RWPE2 (cell line): Measurements from ENCODE around the gene OR10H4.
"Not testable (repeated sequence)": the region's sequence is repeated elsewhere in the genome, so short reads cannot be mapped to it uniquely, and the experiment has no call there.

Experiments
- ATAC-seq: fragments of 200-7000 bp; cut with Tn5 transposase; 3 replicates; pipeline ENCODE4 v1.9.1; 2021; ENCODE audit warnings: low read depth
- DNase-seq: peaks from one replicate; pipeline ENCODE4 v3.0.0-alpha.2; 2020; ENCODE audit warnings: low spot score
- H3K27ac ChIP-seq: fragments of 450-650 bp; 2 replicates; pipeline ENCODE4 v1.5.1; 2017; ENCODE audit warnings: mild to moderate bottlenecking; ENCODE audit not compliant: poor library complexity, severe bottlenecking
- H3K27me3 ChIP-seq: fragments of 250-450 bp; sonication (Bioruptor Pico); 2 replicates; pipeline ENCODE4 v1.5.1; 2021; ENCODE audit warnings: mild to moderate bottlenecking, moderate library complexity; ENCODE audit not compliant: insufficient read depth, poor library complexity, severe bottlenecking
- H3K36me3 ChIP-seq: fragments of 250-450 bp; sonication (Bioruptor Pico); 2 replicates; pipeline ENCODE4 v1.5.1; 2020; ENCODE audit warnings: low read depth, mild to moderate bottlenecking, moderate library complexity
- H3K4me1 ChIP-seq: fragments of 250-450 bp; sonication (Bioruptor Pico); 2 replicates; pipeline ENCODE4 v1.5.1; 2021; ENCODE audit warnings: mild to moderate bottlenecking, moderate library complexity; ENCODE audit not compliant: insufficient read depth, poor library complexity, severe bottlenecking
- H3K4me3 ChIP-seq: fragments of 250-450 bp; sonication (Bioruptor Pico); 2 replicates; pipeline ENCODE4 v1.5.1; 2021; ENCODE audit warnings: mild to moderate bottlenecking, moderate library complexity; ENCODE audit not compliant: severe bottlenecking
- H3K9me3 ChIP-seq: fragments of 250-450 bp; sonication (Bioruptor Pico); 2 replicates; pipeline ENCODE4 v1.5.1; 2021; ENCODE audit warnings: mild to moderate bottlenecking, moderate library complexity; ENCODE audit not compliant: severe bottlenecking
- CTCF ChIP-seq: fragments of 450-650 bp; IDR thresholded peaks from one replicate; pipeline ENCODE4 v1.5.1; 2017; ENCODE audit warnings: mild to moderate bottlenecking, moderate library complexity; ENCODE audit not compliant: poor library complexity, severe bottlenecking

Gene OR10H4

GRCh38 chr19:15979293-15979692 is 30.5 kb downstream of the OR10H4 start:
- Histone ChIP-seq H3K9me3 (no peaks in the 10 kb centered on the region), H3K27ac (no peak overlapping the region), H3K27me3 (no peaks in the 10 kb centered on the region), H3K36me3 (no peaks in the 10 kb centered on the region), H3K4me3 (no peak overlapping the region), H3K4me1 (no peaks in the 10 kb centered on the region)
- TF ChIP-seq CTCF = no peak
- no peak for DNase-seq
- no peak for ATAC-seq

DNA sequence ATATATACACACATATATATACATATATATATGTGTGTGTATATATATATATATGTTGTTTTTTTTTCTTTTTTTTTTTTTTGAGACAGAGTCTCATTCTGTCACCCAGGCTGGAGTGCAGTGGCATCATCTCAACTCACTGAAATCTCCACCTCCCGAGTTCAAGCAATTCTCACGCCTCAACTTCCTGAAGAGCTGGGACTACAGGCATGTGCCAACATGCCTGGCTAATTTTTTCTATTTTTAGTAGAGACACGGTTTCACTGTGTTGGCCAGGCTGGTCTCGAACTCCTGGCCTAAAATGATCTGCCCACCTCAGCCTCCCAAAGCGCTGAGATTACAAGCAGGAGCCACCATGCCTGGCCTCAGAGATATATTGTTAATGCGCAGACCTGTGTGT is 37.0 kb downstream of the OR10H4 start:
- ATAC-seq, DNase-seq, H3K4me1 ChIP-seq, H3K27ac ChIP-seq, H3K9me3 ChIP-seq, H3K36me3 ChIP-seq, H3K4me3 ChIP-seq, H3K27me3 ChIP-seq: not testable (repeated sequence)

DNA sequence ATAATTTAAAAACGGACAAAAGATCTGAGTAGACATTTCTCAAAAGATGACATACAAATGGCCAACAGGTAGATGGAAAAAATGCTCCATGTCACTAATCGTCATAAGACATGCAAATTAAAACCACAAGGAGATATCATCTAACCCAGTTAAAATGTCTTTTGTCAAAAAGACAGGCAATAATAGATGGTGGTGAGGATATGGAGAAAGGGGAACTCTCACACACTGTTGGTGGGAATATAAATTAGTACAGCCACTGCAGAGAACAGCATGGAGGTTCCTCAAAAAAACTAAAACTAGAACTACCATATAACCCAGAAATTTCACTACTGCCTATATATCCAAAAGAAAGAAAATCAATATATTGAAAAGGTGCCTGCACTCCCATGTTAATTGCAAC is 37.9 kb downstream of the OR10H4 start:
- ATAC-seq = no peak
- no peak for TF ChIP-seq CTCF
- H3K4me1 ChIP-seq = no peaks in the 10 kb centered on the region
- no peaks in the 10 kb centered on the region for H3K9me3 ChIP-seq
- no peak overlapping the region for H3K27ac ChIP-seq
- no peak overlapping the region for H3K4me3 ChIP-seq
- H3K36me3 ChIP-seq = no peaks in the 10 kb centered on the region
- peaks cover 2% of the 10 kb centered on the region for H3K27me3 ChIP-seq
- DNase-seq = no peak

- no peaks in the 10 kb centered on the region for H3K36me3 ChIP-seq
- H3K27me3 ChIP-seq = peaks cover 2% of the 10 kb centered on the region
- H3K4me3 ChIP-seq = no peak overlapping the region
- no peak overlapping the region for H3K27ac ChIP-seq
- H3K4me1 ChIP-seq = no peaks in the 10 kb centered on the region
- no peak for TF ChIP-seq CTCF
- ATAC-seq (no peak), DNase-seq (no peak)
- H3K9me3 ChIP-seq = no peaks in the 10 kb centered on the region
These were observed 41.1 kb downstream of the OR10H4 start for GRCh38 chr19:15989889-15990288.

- Histone ChIP-seq H3K4me3 (no peak overlapping the region), H3K27me3 (no peaks in the 10 kb centered on the region), H3K9me3 (no peaks in the 10 kb centered on the region), H3K4me1 (no peaks in the 10 kb centered on the region), H3K36me3 (no peaks in the 10 kb centered on the region), H3K27ac (no peak overlapping the region)
- DNase-seq (no peak), ATAC-seq (no peak)
- no peak for TF ChIP-seq CTCF
These were observed 42.8 kb downstream of the OR10H4 start for GRCh38 chr19:15991602-15992001.

- no peaks in the 10 kb centered on the region for H3K27me3 ChIP-seq
- no peak overlapping the region for H3K4me3 ChIP-seq
- no peak for ATAC-seq
- TF ChIP-seq CTCF = no peak
- no peak overlapping the region for H3K27ac ChIP-seq
- no peak for DNase-seq
- no peaks in the 10 kb centered on the region for H3K4me1 ChIP-seq
- H3K9me3 ChIP-seq = no peaks in the 10 kb centered on the region
- H3K36me3 ChIP-seq = no peaks in the 10 kb centered on the region
These were observed 43.2 kb downstream of the OR10H4 start for GRCh38 chr19:15992014-15992413.
